ENCODE measurements around the gene CEP112. TPM values are rescaled to one million over a fixed set of nuclear protein-coding genes. Genes with fewer than 3 reads are reported as not detected.

Gene CEP112
- 9.1 and 9.5 TPM in 2 replicates for total RNA-seq
- long read RNA-seq, partial matches to known transcripts, result 20 of 34 reads
- long read RNA-seq, other reads (novel, unspliced or antisense), result 13 of 34 reads

DNA sequence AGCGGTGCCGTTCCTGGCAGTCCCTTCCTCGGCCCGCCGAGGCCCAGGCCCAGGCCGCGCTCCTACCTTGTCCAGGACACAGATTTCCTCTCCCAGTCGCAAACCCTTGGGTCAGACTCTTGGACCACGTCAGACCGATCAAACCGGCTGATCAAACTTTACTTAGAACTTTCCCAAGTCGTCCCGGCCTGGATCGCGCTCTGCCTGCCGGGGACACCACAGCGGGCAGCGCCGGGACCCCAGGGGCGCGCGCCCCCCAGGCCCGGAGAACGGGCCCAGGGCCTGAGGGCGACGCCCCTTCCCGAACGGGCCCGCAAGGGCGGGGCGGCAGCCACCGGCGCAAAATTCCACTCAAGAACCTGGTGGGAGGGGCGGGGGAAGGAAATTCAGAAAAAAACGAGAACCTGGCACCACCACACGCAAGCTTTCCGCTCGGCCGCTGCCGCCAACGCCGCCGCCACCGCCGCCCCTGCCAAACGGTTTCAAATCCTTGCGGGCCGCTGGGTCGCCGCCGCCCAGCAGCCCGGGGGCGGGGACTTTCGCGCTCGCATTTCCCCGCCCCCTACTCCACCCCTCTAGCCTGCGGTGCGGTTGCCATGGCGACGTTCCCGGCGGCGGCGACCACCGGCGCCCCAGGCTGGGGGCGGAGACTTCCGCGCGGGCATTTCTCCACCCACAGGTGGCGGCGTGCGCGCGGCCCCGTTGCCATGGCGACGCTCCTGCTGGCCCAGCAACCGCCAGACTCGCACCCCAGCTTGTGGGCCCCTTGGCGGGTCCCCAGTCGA is at the start of gene CEP112:
Gene CEP112 (minus strand): TSS at position 541 of the 785 bp plus-strand sequence.
- TF ChIP-seq, protein P1, sequence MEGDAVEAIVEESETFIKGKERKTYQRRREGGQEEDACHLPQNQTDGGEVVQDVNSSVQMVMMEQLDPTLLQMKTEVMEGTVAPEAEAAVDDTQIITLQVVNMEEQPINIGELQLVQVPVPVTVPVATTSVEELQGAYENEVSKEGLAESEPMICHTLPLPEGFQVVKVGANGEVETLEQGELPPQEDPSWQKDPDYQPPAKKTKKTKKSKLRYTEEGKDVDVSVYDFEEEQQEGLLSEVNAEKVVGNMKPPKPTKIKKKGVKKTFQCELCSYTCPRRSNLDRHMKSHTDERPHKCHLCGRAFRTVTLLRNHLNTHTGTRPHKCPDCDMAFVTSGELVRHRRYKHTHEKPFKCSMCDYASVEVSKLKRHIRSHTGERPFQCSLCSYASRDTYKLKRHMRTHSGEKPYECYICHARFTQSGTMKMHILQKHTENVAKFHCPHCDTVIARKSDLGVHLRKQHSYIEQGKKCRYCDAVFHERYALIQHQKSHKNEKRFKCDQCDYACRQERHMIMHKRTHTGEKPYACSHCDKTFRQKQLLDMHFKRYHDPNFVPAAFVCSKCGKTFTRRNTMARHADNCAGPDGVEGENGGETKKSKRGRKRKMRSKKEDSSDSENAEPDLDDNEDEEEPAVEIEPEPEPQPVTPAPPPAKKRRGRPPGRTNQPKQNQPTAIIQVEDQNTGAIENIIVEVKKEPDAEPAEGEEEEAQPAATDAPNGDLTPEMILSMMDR (IDR thresholded peaks at IDR 0.05), result no peak
- Mint-ChIP-seq H3K4me1 (ENCODE audit: unreplicated experiment) (peaks cover 21% of the 10 kb centered on the region), H3K36me3 (ENCODE audit: unreplicated experiment) (no peaks in the 10 kb centered on the region), H3K9me3 (ENCODE audit: unreplicated experiment) (no peaks in the 10 kb centered on the region), H3K27ac (ENCODE audit: unreplicated experiment) (peak within 1 kb of the TSS; percentile 90), H3K27me3 (ENCODE audit: unreplicated experiment) (no peaks in the 10 kb centered on the region), H3K4me3 (ENCODE audit: unreplicated experiment) (peak within 1 kb of the TSS; percentile 90)
- DNase-seq (ENCODE audit: extremely low spot score, unreplicated experiment), result peak; percentile 89

DNA sequence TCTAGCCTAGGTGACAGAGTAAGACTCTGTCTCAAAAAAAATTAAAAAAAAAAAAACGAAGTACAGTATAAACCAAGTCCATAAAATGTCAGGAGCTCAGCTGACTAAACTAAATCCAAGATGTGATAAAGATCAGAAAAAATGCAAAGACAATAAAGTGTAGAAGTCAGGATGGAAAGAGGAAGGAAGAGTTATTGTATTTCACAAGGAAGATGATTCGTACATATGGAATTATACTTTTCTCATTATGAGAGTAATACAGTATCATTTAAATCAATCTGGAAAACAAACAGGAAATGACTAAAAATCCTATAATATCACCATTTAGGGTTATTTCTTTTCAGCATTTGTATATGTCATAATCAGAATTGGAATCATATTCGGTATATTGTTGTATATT is 48.7 kb upstream of the CEP112 start:
- Mint-ChIP-seq H3K36me3 (ENCODE audit: unreplicated experiment) (no peaks in the 10 kb centered on the region), H3K27me3 (ENCODE audit: unreplicated experiment) (no peaks in the 10 kb centered on the region), H3K4me1 (ENCODE audit: unreplicated experiment) (peaks cover 5% of the 10 kb centered on the region), H3K27ac (ENCODE audit: unreplicated experiment) (no peak overlapping the region), H3K4me3 (ENCODE audit: unreplicated experiment) (no peak overlapping the region), H3K9me3 (ENCODE audit: unreplicated experiment) (no peaks in the 10 kb centered on the region)
- TF ChIP-seq, protein P1 (IDR thresholded peaks at IDR 0.05), result no peak
- no peak for DNase-seq (ENCODE audit: extremely low spot score, unreplicated experiment)

DNA sequence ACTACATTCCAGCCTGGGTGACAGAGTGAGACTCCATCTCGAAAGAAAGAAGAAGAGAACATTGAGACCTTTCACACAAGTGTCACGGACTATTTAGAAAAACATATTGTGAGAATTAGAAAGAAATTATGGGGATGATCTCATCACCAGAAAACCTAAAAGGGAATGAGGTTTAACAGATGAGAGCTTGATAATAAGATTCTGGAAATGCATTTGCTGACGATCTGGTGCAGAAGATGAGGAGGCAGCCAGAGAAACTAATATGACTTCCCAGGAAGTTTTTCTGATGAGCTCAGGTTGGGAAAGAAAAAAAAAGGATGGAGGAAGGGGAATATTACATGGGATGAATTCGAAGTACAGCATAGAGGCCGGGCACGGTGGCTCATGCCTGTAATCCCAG is 48.1 kb upstream of the CEP112 start:
- H3K36me3 Mint-ChIP-seq (ENCODE audit: unreplicated experiment), result no peaks in the 10 kb centered on the region
- TF ChIP-seq, protein P1 (IDR thresholded peaks at IDR 0.05), result no peak
- DNase-seq (ENCODE audit: extremely low spot score, unreplicated experiment), result no peak
- H3K4me3 Mint-ChIP-seq (ENCODE audit: unreplicated experiment), result no peak overlapping the region
- H3K27me3 Mint-ChIP-seq (ENCODE audit: unreplicated experiment), result no peaks in the 10 kb centered on the region
- H3K9me3 Mint-ChIP-seq (ENCODE audit: unreplicated experiment), result no peaks in the 10 kb centered on the region
- H3K4me1 Mint-ChIP-seq (ENCODE audit: unreplicated experiment), result peaks cover 5% of the 10 kb centered on the region
- peak overlapping the region; percentile 5 for H3K27ac Mint-ChIP-seq (ENCODE audit: unreplicated experiment)

DNA sequence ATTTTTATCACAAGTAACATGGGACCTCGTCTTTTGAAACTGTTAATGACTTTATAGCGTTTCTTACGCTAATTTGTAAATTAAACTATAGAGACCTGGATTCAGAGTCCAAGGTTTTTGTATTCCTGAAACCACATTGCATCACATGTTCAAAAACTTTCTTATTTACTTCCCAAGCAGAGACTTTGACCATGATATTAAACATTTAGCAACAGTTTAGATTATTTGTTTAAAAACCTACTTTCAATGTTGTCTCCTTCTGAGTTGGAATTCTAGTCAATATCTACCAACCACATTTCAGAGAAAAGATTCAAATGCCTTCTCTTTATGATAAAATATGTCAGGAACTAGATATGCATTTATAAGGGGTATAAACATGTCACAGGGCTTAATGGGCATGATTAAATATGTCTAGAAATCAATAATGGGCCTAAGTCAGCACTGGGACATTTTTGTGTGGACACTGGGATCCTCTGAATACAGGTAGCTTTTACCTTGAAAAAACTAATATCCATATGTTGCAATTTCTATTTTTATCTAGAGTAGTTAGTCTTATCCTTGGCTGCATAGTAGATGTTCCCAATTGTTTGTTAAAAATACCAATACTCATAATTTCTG is 43.6 kb upstream of the CEP112 start:
- no peak overlapping the region for H3K27ac Mint-ChIP-seq (ENCODE audit: unreplicated experiment)
- H3K36me3 Mint-ChIP-seq (ENCODE audit: unreplicated experiment), result no peaks in the 10 kb centered on the region

More for the DNA sequence above, 43.6 kb upstream of the CEP112 start:
- no peak for DNase-seq (ENCODE audit: extremely low spot score, unreplicated experiment)
- H3K27me3 Mint-ChIP-seq (ENCODE audit: unreplicated experiment), result peaks cover 5% of the 10 kb centered on the region
- no peak overlapping the region for H3K4me3 Mint-ChIP-seq (ENCODE audit: unreplicated experiment)
- TF ChIP-seq, protein P1 (IDR thresholded peaks at IDR 0.05), result no peak
- H3K9me3 Mint-ChIP-seq (ENCODE audit: unreplicated experiment), result no peaks in the 10 kb centered on the region
- H3K4me1 Mint-ChIP-seq (ENCODE audit: unreplicated experiment), result peaks cover 4% of the 10 kb centered on the region

Data from osteocyte (in vitro differentiated cells).